Measurements from ENCODE around the gene YDJC. TPM values are rescaled to one million over a fixed set of nuclear protein-coding genes. Genes with fewer than 3 reads are reported as not detected.

The YDJC gene
- total and polyA plus RNA-seq, 9 of the 15 experiments (the other 6 are each of a cell fraction or from before 2014, with no cell fraction given): 13.5 to 871 (median 164) TPM

GRCh38 chr22:21642584-21643448, 13.0 kb upstream of the YDJC start:
- peak overlapping the region; percentile 83 for H3K27ac ChIP-seq (ENCODE audit: extremely low read depth, low read depth, low read length)
- H3K4me1 ChIP-seq (replicated peaks in 1 of 2; ENCODE audit: control insufficient read depth in 2 of 2, insufficient read depth in 2 of 2, low read length in 2 of 2): peaks cover 31 to 56% of the 10 kb centered on the region in 2 experiments
- no peaks in the 10 kb centered on the region; a peak in 1 of 5 replicates for H3K27me3 ChIP-seq (ENCODE audit: control insufficient read depth in 2 of 2, insufficient read depth in 2 of 2, low read length in 2 of 2)
- peak overlapping the region; percentile 59 for H3K4me3 ChIP-seq
- H3K36me3 ChIP-seq (ENCODE audit: control insufficient read depth, insufficient read depth, low read length): peaks cover 38% of the 10 kb centered on the region
- FAIRE-seq: peak; percentile 65
- DNase-seq (ENCODE audit: extremely low read depth in 1 of 4, low spot score in 3 of 4): peak; percentile 95 to 98 (median 96)
- H3K9me1 ChIP-seq (ENCODE audit: control insufficient read depth, insufficient read depth, low read length): peaks cover 16% of the 10 kb centered on the region
- intact Hi-C loops (cut with micrococcal nuclease): loop anchor here (1.0 to 2.0 kb wide), 4 partner anchors 8 to 76 kb away; partner anchors contain the start of gene UBE2L3
- in situ Hi-C loops (cut with MboI): loop anchor here (5.0 to 25.0 kb wide), 3 partner anchors 106 to 506 kb away; no protein-coding TSS in a partner anchor
- under 1% methylated on average over 56 of the region's 56 CpGs for WGBS (ENCODE audit: insufficient coverage, low coverage, missing lambda C conversion rate)
- no peaks in the 10 kb centered on the region for H3K9me3 ChIP-seq (replicated peaks; ENCODE audit: control insufficient read depth, insufficient read depth, low read depth, low read length)
- peaks cover 25% of the 10 kb centered on the region for H4K20me1 ChIP-seq (replicated peaks; ENCODE audit: control insufficient read depth, insufficient read depth, low read length)
- peak overlapping the region; percentile 92 to 97 for H3K9ac ChIP-seq (ENCODE audit: insufficient read depth in 1 of 2, low read depth in 2 of 2, low read length in 2 of 2)
- H3K79me2 ChIP-seq (ENCODE audit: control insufficient read depth, insufficient read depth, low read length): peaks cover 41% of the 10 kb centered on the region
- peak; percentile 68 for ATAC-seq
- CTCF ChIA-PET (ENCODE audit: low intra/inter-chr PET ratio): interaction anchor here (0.6 to 8.8 kb wide), 7 partner anchors 13 to 55 kb away, joined by 3 to 99 read pairs (median 4); partner anchors contain the start of genes CCDC116 and YDJC
- H3K4me2 ChIP-seq (ENCODE audit: insufficient read depth, low read length): peak overlapping the region; percentile 95
- peak overlapping the region; percentile 84 for H2AFZ ChIP-seq (ENCODE audit: low read depth, low read length)
- BruUV-seq (replicated peaks): TSS peak; percentile 68
- POLR2A ChIA-PET: interaction anchor here (0.5 to 76.8 kb wide), 37 partner anchors 16 to 1531 kb away, joined by 3 to 4622 read pairs (median 4); partner anchors contain the start of genes CCDC116, PPIL2, PPM1F and SDF2L1
- TF ChIP-seq ZNF445 (CRISPR knock-in tag; IDR thresholded peaks at IDR 0.05; ENCODE audit: low read depth) (no peak), FOXK1 (CRISPR knock-in tag; IDR thresholded peaks at IDR 0.05; ENCODE audit: borderline replicate concordance) (no peak), YY1 (IDR thresholded peaks at IDR 0.05; ENCODE audit: borderline replicate concordance in 1 of 3, control insufficient read depth in 1 of 3, extremely low read depth in 1 of 3, insufficient read depth in 3 of 3, insufficient read length in 1 of 3, insufficient replicate concordance in 2 of 3, low read depth in 1 of 3, low read length in 2 of 3) (no peak), SETDB1 (IDR thresholded peaks at IDR 0.05; ENCODE audit: low read length) (peak; percentile 15), POLR2AphosphoS2 (IDR thresholded peaks at IDR 0.05; ENCODE audit: low read length) (peak; percentile 28; the same call in 1 of the 2 replicates), NCOR1 (IDR thresholded peaks at IDR 0.05) (no peak), SIN3B (IDR thresholded peaks at IDR 0.05; ENCODE audit: low read depth) (no peak), ZNF561 (CRISPR knock-in tag; conservative IDR thresholded peaks at IDR 0.05) (no peak), POLR2G (IDR thresholded peaks at IDR 0.05; ENCODE audit: low read depth, low read length) (no peak), ZKSCAN8 (CRISPR knock-in tag; IDR thresholded peaks at IDR 0.05) (no peak), ZNF23 (CRISPR knock-in tag; IDR thresholded peaks at IDR 0.05) (no peak), HDAC2 (IDR thresholded peaks at IDR 0.05) (no peak), ZSCAN32 (CRISPR knock-in tag; IDR thresholded peaks at IDR 0.05) (no peak), FIP1L1 (IDR thresholded peaks at IDR 0.05; ENCODE audit: low read depth, low read length, poor library complexity, severe bottlenecking) (no peak)
- TF ChIP-seq, protein P1, sequence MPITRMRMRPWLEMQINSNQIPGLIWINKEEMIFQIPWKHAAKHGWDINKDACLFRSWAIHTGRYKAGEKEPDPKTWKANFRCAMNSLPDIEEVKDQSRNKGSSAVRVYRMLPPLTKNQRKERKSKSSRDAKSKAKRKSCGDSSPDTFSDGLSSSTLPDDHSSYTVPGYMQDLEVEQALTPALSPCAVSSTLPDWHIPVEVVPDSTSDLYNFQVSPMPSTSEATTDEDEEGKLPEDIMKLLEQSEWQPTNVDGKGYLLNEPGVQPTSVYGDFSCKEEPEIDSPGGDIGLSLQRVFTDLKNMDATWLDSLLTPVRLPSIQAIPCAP (CRISPR knock-in tag; IDR thresholded peaks at IDR 0.05; ENCODE audit: borderline replicate concordance): no peak
- TF ChIP-seq, protein P2, sequence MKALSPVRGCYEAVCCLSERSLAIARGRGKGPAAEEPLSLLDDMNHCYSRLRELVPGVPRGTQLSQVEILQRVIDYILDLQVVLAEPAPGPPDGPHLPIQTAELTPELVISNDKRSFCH (CRISPR knock-in tag; IDR thresholded peaks at IDR 0.05): no peak
- TF ChIP-seq, protein P2 (tag; IDR thresholded peaks at IDR 0.05): no peak
- TF ChIP-seq, protein P3, sequence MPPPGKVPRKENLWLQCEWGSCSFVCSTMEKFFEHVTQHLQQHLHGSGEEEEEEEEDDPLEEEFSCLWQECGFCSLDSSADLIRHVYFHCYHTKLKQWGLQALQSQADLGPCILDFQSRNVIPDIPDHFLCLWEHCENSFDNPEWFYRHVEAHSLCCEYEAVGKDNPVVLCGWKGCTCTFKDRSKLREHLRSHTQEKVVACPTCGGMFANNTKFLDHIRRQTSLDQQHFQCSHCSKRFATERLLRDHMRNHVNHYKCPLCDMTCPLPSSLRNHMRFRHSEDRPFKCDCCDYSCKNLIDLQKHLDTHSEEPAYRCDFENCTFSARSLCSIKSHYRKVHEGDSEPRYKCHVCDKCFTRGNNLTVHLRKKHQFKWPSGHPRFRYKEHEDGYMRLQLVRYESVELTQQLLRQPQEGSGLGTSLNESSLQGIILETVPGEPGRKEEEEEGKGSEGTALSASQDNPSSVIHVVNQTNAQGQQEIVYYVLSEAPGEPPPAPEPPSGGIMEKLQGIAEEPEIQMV (tag; conservative IDR thresholded peaks at IDR 0.05; ENCODE audit: low read depth): no peak

Data from K562 (cell line).